ENCODE measurements around the gene KLHL13.

GRCh38 chrX:117910216-117910615, 206.4 kb downstream of the KLHL13 start:
- TF ChIP-seq CTCF (IDR thresholded peaks at IDR 0.05; ENCODE audit: insufficient read depth, low read depth, low read length) (no peak), EZH2 (IDR thresholded peaks at IDR 0.05; ENCODE audit: insufficient read depth, low read length) (no peak)
